IMR-90 (cell line): Measurements from ENCODE around the gene TEX264. TPM values are rescaled to one million over a fixed set of nuclear protein-coding genes. Genes with fewer than 3 reads are reported as not detected.

Experiments used
- ATAC-seq: fragments of 200-7000 bp; cut with Tn5 transposase; 2 replicates; pipeline ENCODE4 v1.9.1; 2020; ENCODE audit warnings: low read depth, mild to moderate bottlenecking, moderate library complexity
- BruUV-seq: library from RNA; stranded (reverse); fragments of 400-500 nt; replicated peaks from 2 replicates; lab custom pipeline; 2021; lab: Mats Ljungman, UMichigan
- CTCF ChIA-PET: fragments of 300-600 bp; formaldehyde crosslinking; extraction: SDS; loops from one replicate; lab custom pipeline; 2021; ENCODE audit warnings: antibody characterized with exemption; lab: Yijun Ruan, JAX
- POLR2A ChIA-PET: fragments of 300-600 bp; sonication (Branson Sonifier 250); formaldehyde crosslinking; loops from one replicate; lab custom pipeline; 2022; ENCODE audit warnings: antibody characterized with exemption; ENCODE audit not compliant: unreplicated experiment; lab: Charles Lee
- DNase-seq: peaks from one replicate; pipeline ENCODE4 v3.0.0; 2013
- H2AFZ ChIP-seq: replicated peaks from 2 replicates; pipeline ENCODE3; 2013; ENCODE audit warnings: low read length, mild to moderate bottlenecking; ENCODE audit not compliant: poor library complexity
- H2AK5ac ChIP-seq: 2 replicates; pipeline ENCODE4 v1.6.1; 2013; ENCODE audit warnings: low read depth, low read length, inconsistent platforms
- H2AK9ac ChIP-seq: replicated peaks from 2 replicates; pipeline ENCODE3; 2013; ENCODE audit warnings: mild to moderate bottlenecking, low read depth, low read length, moderate library complexity; ENCODE audit not compliant: poor library complexity
- H2BK120ac ChIP-seq: 2 replicates; pipeline ENCODE4 v1.6.1; 2013; ENCODE audit warnings: low read depth, low read length, inconsistent platforms
- H2BK15ac ChIP-seq: 3 replicates; pipeline ENCODE4 v1.6.1; 2013; ENCODE audit warnings: low read depth, low read length, inconsistent platforms
- H2BK20ac ChIP-seq: 2 replicates; pipeline ENCODE4 v1.6.1; 2013; ENCODE audit warnings: low read depth, mild to moderate bottlenecking, inconsistent platforms, low read length, moderate library complexity
- H2BK5ac ChIP-seq: 2 replicates; pipeline ENCODE4 v1.6.1; 2013; ENCODE audit warnings: mild to moderate bottlenecking, low read depth, low read length, inconsistent platforms; ENCODE audit not compliant: poor library complexity, severe bottlenecking
- H3K14ac ChIP-seq: replicated peaks from 2 replicates; pipeline ENCODE4 v1.6.1; 2013; ENCODE audit warnings: low read depth, low read length, inconsistent platforms
- H3K18ac ChIP-seq: 2 replicates; pipeline ENCODE4 v1.6.1; 2013; ENCODE audit warnings: low read depth, low read length, control low read depth
- H3K23ac ChIP-seq: 2 replicates; pipeline ENCODE4 v1.6.1; 2013; ENCODE audit warnings: low read depth, low read length, inconsistent platforms
- H3K27ac ChIP-seq: 2 replicates; pipeline ENCODE4 v1.5.1; 2013; ENCODE audit warnings: mild to moderate bottlenecking, control low read depth, low read length; ENCODE audit not compliant: insufficient read depth
- H3K27me3 ChIP-seq: 2 replicates; pipeline ENCODE4 v1.6.1; 2013; ENCODE audit warnings: low read length; ENCODE audit not compliant: control insufficient read depth, insufficient read depth
- H3K36me3 ChIP-seq: 2 replicates; pipeline ENCODE4 v1.6.1; 2013; ENCODE audit warnings: low read length, mixed read lengths; ENCODE audit not compliant: control insufficient read depth, insufficient read depth
- H3K4ac ChIP-seq: 2 replicates; pipeline ENCODE4 v1.6.1; 2013; ENCODE audit warnings: low read depth, low read length, inconsistent platforms
- H3K4me1 ChIP-seq: 2 replicates; pipeline ENCODE4 v1.6.1; 2013; ENCODE audit warnings: low read length, mixed read lengths; ENCODE audit not compliant: control insufficient read depth, insufficient read depth
- H3K4me2 ChIP-seq: 2 replicates; pipeline ENCODE4 v1.6.1; 2013; ENCODE audit warnings: low read depth, mild to moderate bottlenecking, control low read depth, low read length, moderate library complexity
- H3K4me3 ChIP-seq: 2 replicates; pipeline ENCODE4 v1.5.1; 2013; ENCODE audit warnings: low read depth, mild to moderate bottlenecking, control low read depth, low read length, moderate library complexity; ENCODE audit not compliant: insufficient read depth
- H3K56ac ChIP-seq: 2 replicates; pipeline ENCODE4 v1.6.1; 2013; ENCODE audit warnings: low read length, inconsistent platforms; ENCODE audit not compliant: insufficient read depth; ENCODE audit errors: extremely low read depth
- H3K79me1 ChIP-seq, 2 experiments: 2 replicates each; pipeline ENCODE4 v1.6.1; 2013; ENCODE audit warnings: low read length in 2 of 2, inconsistent platforms in 1 of 2, low read depth in 1 of 2
- H3K9ac ChIP-seq: 2 replicates; pipeline ENCODE4 v1.6.1; 2013; ENCODE audit warnings: low read depth, low read length, control low read depth
- H3K9me1 ChIP-seq: 2 replicates; pipeline ENCODE4 v1.6.1; 2013; ENCODE audit warnings: low read length, inconsistent platforms; ENCODE audit not compliant: insufficient read depth
- H3K9me3 ChIP-seq: 2 replicates; pipeline ENCODE4 v1.6.1; 2013; ENCODE audit warnings: low read length; ENCODE audit not compliant: control insufficient read depth, insufficient read depth
- H4K20me1 ChIP-seq: 2 replicates; pipeline ENCODE4 v1.6.1; 2013; ENCODE audit warnings: low read length, inconsistent platforms; ENCODE audit not compliant: insufficient read depth
- H4K5ac ChIP-seq: 2 replicates; pipeline ENCODE4 v1.6.1; 2013; ENCODE audit warnings: mild to moderate bottlenecking, low read depth, low read length, control low read depth
- H4K8ac ChIP-seq, 2 experiments: 2 replicates each; pipeline ENCODE4 v1.6.1; 2013; ENCODE audit warnings: low read depth in 2 of 2, low read length in 2 of 2, control low read depth in 1 of 2, inconsistent platforms in 1 of 2
- H4K91ac ChIP-seq: 2 replicates; pipeline ENCODE4 v1.6.1; 2013; ENCODE audit warnings: low read depth, low read length, inconsistent platforms; ENCODE audit not compliant: insufficient read depth
- CEBPB ChIP-seq: IDR thresholded peaks from 2 replicates; pipeline ENCODE4 v1.6.1; 2012; ENCODE audit warnings: low read depth, low read length, improper control_type of control experiment
- CHD1 ChIP-seq: IDR thresholded peaks from 2 replicates; pipeline ENCODE4 v1.6.1; 2012; ENCODE audit warnings: low read depth, low read length, improper control_type of control experiment
- CTCF ChIP-seq: conservative IDR thresholded peaks from 2 replicates; pipeline ENCODE4 v1.5.1; 2012; ENCODE audit warnings: mild to moderate bottlenecking, low read depth, low read length, improper control_type of control experiment
- FOS ChIP-seq: fragments of 150-350 bp; IDR thresholded peaks from 2 replicates; pipeline ENCODE4 v1.6.1; 2016; ENCODE audit warnings: low read depth, low read length
- MAFK ChIP-seq: IDR thresholded peaks from 2 replicates; pipeline ENCODE4 v1.6.1; 2012; ENCODE audit warnings: low read depth, low read length, improper control_type of control experiment
- MAZ ChIP-seq: IDR thresholded peaks from 2 replicates; pipeline ENCODE4 v1.6.1; 2012; ENCODE audit warnings: low read depth, mild to moderate bottlenecking, low read length, improper control_type of control experiment, moderate library complexity, borderline replicate concordance
- NFE2L2 ChIP-seq: fragments of 150-350 bp; IDR thresholded peaks from 2 replicates; pipeline ENCODE4 v1.6.1; 2016; ENCODE audit warnings: low read depth, mild to moderate bottlenecking, low read length
- POLR2A ChIP-seq: IDR thresholded peaks from 2 replicates; pipeline ENCODE4 v1.6.1; 2012; ENCODE audit warnings: mild to moderate bottlenecking, low read depth, low read length
- RAD21 ChIP-seq: IDR thresholded peaks from 2 replicates; pipeline ENCODE4 v1.6.1; 2012; ENCODE audit warnings: low read length, improper control_type of control experiment
- SMC3 ChIP-seq: fragments of 150-350 bp; IDR thresholded peaks from 2 replicates; pipeline ENCODE4 v1.6.1; 2016; ENCODE audit warnings: low read depth, mild to moderate bottlenecking, antibody characterized with exemption, low read length, moderate library complexity
- whole genome bisulfite sequencing, 2 experiments: methylation state at CpG; one replicate each; pipeline versions ENCODE4 v1.1.5 to v1.1.7; 2013; ENCODE audit warnings: missing lambda C conversion rate in 2 of 2; ENCODE audit not compliant: insufficient read length in 1 of 2; ENCODE audit errors: extremely low coverage in 2 of 2; 5-methylcytosine and 5-hydroxymethylcytosine counted together
- dilution Hi-C: fragments of 300-500 bp; cut with HindIII; formaldehyde crosslinking; loops from one replicate; pipeline ENCODE4 v1.14.3; 2018; ENCODE audit warnings: low sequenced_read_pairs; ENCODE audit not compliant: unreplicated experiment
- in situ Hi-C: fragments of 300-500 bp; cut with MboI; formaldehyde crosslinking; loops from 3 replicates; pipeline ENCODE4 v1.14.3; 2019; ENCODE audit warnings: low sequenced_read_pairs, inconsistent platforms, mixed read lengths
- intact Hi-C: fragments of 100-400 bp; cut with micrococcal nuclease; formaldehyde crosslinking; loops from 2 replicates; pipeline ENCODE4 v1.10.0; 2022
- polyA plus RNA-seq, 3 experiments: library from polyadenylated mRNA; depleted of rRNA; stranded (reverse); fragments of >200 nt; gene quantifications; 2 replicates each; pipeline ENCODE4 v1.2.3, GENCODE V29; 2012; ENCODE audit warnings: low replicate concordance in 1 of 3
- total RNA-seq: library from RNA; depleted of rRNA; stranded (reverse); fragments of >200 nt; gene quantifications from 2 replicates; pipeline ENCODE4 v1.2.3, GENCODE V29; 2012
- TF ChIP-seq, protein P1 (sequence below): fragments of 150-350 bp; IDR thresholded peaks from 2 replicates; pipeline ENCODE4 v1.6.1; 2017; ENCODE audit warnings: mild to moderate bottlenecking, antibody characterized with exemption, low read length, low read depth

The TEX264 gene
- total and polyA plus RNA-seq, 2 of the 4 experiments (the other 2 are of a cell fraction) = 30.3 to 45.0 TPM

DNA sequence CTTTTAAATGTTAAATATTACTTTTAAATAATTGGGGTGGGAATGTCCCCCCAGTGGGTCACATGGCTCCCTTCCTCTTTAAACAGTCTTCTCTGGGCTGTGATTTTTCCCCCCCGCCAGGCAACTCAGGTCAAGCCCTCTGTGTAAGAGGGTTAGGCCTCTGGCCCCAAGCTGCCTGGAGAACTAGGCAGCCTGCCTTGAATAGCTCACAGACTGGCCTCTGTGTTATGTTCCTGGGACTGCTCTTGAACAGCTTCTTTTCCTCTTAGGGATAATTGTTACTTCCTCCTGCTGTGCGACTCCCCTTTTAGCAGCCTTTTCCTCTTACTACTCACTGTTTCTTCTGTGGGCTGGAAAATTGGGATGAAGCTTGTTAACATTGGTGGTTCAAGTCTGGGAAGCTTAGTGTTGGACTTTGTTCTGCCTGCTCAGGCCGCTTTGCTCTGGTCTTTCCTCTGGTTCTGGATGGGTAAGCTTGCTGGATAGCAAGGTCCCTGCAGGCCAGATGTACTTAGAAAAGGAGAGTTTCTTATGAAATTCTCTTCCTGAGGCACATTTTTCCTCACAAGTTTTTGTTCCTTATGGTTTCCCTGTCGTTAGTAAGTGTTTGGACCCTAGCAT lies 2.2 kb downstream of the TEX264 start:
- ChIA-PET POLR2A (interaction anchor here (0.8 kb wide), 1 partner anchor 173 kb away, joined by 3 read pairs; the partner anchor contains the start of gene DCAF1), CTCF (interaction anchor here (1.0 kb wide), 1 partner anchor 9 kb away, joined by 3 read pairs; no protein-coding TSS in a partner anchor)
- no peaks in the 10 kb centered on the region for H3K27me3 ChIP-seq
- H3K79me1 ChIP-seq = peaks cover 8 to 65% of the 10 kb centered on the region in 2 experiments; a peak in 3 of 4 replicates
- H2AFZ ChIP-seq = no peak overlapping the region
- no peak overlapping the region for H3K23ac ChIP-seq
- H3K4ac ChIP-seq = no peak overlapping the region
- H3K36me3 ChIP-seq = peaks cover 14% of the 10 kb centered on the region
- H3K4me3 ChIP-seq = no peak overlapping the region
- H2BK5ac ChIP-seq = no peak overlapping the region
- H3K9ac ChIP-seq = no peak overlapping the region
- no peak overlapping the region for H3K27ac ChIP-seq
- no peak overlapping the region for H4K5ac ChIP-seq
- no peak overlapping the region for H4K8ac ChIP-seq
- no peak overlapping the region for H2AK5ac ChIP-seq
- no peak overlapping the region for H3K56ac ChIP-seq
- no peak overlapping the region for H2BK15ac ChIP-seq
- BruUV-seq = no TSS peak
- ATAC-seq (no peak), DNase-seq (no peak)
- H3K18ac ChIP-seq = no peak overlapping the region
- H2AK9ac ChIP-seq = no peak overlapping the region
- in situ Hi-C loops (no loop called here), intact Hi-C loops (loop anchor here (5.0 kb wide), 1 partner anchor 1106 kb away; the partner anchor contains the start of genes C3orf18 and HEMK1), dilution Hi-C loops (no loop called here)
- TF ChIP-seq SMC3 (no peak), RAD21 (no peak), CEBPB (no peak), MAZ (no peak), MAFK (no peak), NFE2L2 (no peak), POLR2A (no peak), CHD1 (no peak), FOS (no peak), CTCF (no peak)
- TF ChIP-seq, protein P1, sequence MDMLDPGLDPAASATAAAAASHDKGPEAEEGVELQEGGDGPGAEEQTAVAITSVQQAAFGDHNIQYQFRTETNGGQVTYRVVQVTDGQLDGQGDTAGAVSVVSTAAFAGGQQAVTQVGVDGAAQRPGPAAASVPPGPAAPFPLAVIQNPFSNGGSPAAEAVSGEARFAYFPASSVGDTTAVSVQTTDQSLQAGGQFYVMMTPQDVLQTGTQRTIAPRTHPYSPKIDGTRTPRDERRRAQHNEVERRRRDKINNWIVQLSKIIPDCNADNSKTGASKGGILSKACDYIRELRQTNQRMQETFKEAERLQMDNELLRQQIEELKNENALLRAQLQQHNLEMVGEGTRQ = no peak
- peaks cover 8% of the 10 kb centered on the region; the same call in 1 of the 2 replicates for H4K20me1 ChIP-seq
- no peak overlapping the region for H2BK20ac ChIP-seq
- H3K4me2 ChIP-seq = no peak overlapping the region
- H3K14ac ChIP-seq = no peak overlapping the region
- peaks cover 12% of the 10 kb centered on the region for H3K4me1 ChIP-seq
- no peak overlapping the region for H2BK120ac ChIP-seq
- H4K91ac ChIP-seq = no peak overlapping the region
- no CpG with 5 or more reads among the region's 4 CpGs for WGBS, 2 experiments
- H3K9me3 ChIP-seq = no peaks in the 10 kb centered on the region
- peaks cover 12% of the 10 kb centered on the region for H3K9me1 ChIP-seq
